Measurements from ENCODE around the gene RCC1.

DNA sequence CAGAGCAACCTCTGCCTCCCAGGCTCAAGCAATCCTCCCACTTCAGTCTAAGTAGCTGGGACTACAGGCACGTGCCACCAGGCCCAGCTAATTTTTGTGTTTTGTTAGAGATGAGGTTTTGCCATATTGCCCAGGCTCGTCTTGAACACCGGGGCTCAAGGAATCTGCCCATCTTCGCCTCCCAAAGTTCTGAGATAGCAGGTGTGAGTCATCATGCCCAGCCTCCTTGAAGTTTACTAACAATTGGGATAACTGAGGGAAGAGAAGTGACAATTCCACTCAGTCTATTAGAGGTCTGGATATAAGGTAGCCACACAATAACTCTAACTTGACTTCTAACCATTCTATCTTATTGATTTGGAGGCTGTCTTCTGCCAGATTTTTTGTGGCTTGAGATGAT is 6.3 kb upstream of the RCC1 start:
- no peak for TF ChIP-seq EZH2 (IDR thresholded peaks at IDR 0.05; ENCODE audit: low read length)
- TF ChIP-seq, protein P1, sequence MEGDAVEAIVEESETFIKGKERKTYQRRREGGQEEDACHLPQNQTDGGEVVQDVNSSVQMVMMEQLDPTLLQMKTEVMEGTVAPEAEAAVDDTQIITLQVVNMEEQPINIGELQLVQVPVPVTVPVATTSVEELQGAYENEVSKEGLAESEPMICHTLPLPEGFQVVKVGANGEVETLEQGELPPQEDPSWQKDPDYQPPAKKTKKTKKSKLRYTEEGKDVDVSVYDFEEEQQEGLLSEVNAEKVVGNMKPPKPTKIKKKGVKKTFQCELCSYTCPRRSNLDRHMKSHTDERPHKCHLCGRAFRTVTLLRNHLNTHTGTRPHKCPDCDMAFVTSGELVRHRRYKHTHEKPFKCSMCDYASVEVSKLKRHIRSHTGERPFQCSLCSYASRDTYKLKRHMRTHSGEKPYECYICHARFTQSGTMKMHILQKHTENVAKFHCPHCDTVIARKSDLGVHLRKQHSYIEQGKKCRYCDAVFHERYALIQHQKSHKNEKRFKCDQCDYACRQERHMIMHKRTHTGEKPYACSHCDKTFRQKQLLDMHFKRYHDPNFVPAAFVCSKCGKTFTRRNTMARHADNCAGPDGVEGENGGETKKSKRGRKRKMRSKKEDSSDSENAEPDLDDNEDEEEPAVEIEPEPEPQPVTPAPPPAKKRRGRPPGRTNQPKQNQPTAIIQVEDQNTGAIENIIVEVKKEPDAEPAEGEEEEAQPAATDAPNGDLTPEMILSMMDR (optimal IDR thresholded peaks at IDR 0.05 in 1 of 3, IDR thresholded peaks at IDR 0.05 in 1 of 3, conservative IDR thresholded peaks at IDR 0.05 in 1 of 3; ENCODE audit: extremely low read depth in 1 of 3, insufficient read depth in 2 of 3, low read length in 3 of 3), result no peak

All from keratinocyte (primary cell).